ENCODE measurements around the gene ERC2. TPM values are rescaled to one million over a fixed set of nuclear protein-coding genes. Genes with fewer than 3 reads are reported as not detected.

The ERC2 gene
- total RNA-seq, 1 donor from 2014 or later = 0.99 TPM

- TF ChIP-seq CTCF (IDR thresholded peaks at IDR 0.05; ENCODE audit: borderline replicate concordance) = no peak
- Histone ChIP-seq H3K4me3 (no peak overlapping the region), H3K9me3 (replicated peaks) (no peaks in the 10 kb centered on the region), H3K27ac (replicated peaks) (no peak overlapping the region), H3K27me3 (ENCODE audit: low read depth) (peaks cover 41% of the 10 kb centered on the region), H3K36me3 (no peaks in the 10 kb centered on the region), H3K4me1 (no peaks in the 10 kb centered on the region)
- no peak for DNase-seq
- intact Hi-C loops (cut with micrococcal nuclease) = no loop called here
Observed at GRCh38 chr3:56051052-56051451, 417.2 kb downstream of the ERC2 start.

GRCh38 chr3:56048946-56049345 lies 419.3 kb downstream of the ERC2 start:
- no peaks in the 10 kb centered on the region for H3K36me3 ChIP-seq
- no peaks in the 10 kb centered on the region for H3K9me3 ChIP-seq (replicated peaks)
- H3K27me3 ChIP-seq (ENCODE audit: low read depth) = peaks cover 56% of the 10 kb centered on the region
- H3K4me1 ChIP-seq = no peaks in the 10 kb centered on the region
- no peak overlapping the region for H3K27ac ChIP-seq (replicated peaks)
- DNase-seq = no peak
- intact Hi-C loops (cut with micrococcal nuclease) = no loop called here
- H3K4me3 ChIP-seq = no peak overlapping the region
- no peak for TF ChIP-seq CTCF (IDR thresholded peaks at IDR 0.05; ENCODE audit: borderline replicate concordance)

- Histone ChIP-seq H3K27ac (replicated peaks) (no peak overlapping the region), H3K36me3 (no peaks in the 10 kb centered on the region), H3K4me3 (no peak overlapping the region), H3K9me3 (replicated peaks) (no peaks in the 10 kb centered on the region), H3K4me1 (no peaks in the 10 kb centered on the region), H3K27me3 (ENCODE audit: low read depth) (peaks cover 62% of the 10 kb centered on the region)
- intact Hi-C loops (cut with micrococcal nuclease) = no loop called here
- DNase-seq = no peak
- TF ChIP-seq CTCF (IDR thresholded peaks at IDR 0.05; ENCODE audit: borderline replicate concordance) = no peak
Observed at GRCh38 chr3:56048331-56048730, 419.9 kb downstream of the ERC2 start.

- peaks cover 29% of the 10 kb centered on the region for H3K9me3 ChIP-seq (replicated peaks)
- peak; percentile 70 for TF ChIP-seq CTCF (IDR thresholded peaks at IDR 0.05; ENCODE audit: borderline replicate concordance)
- no peak overlapping the region for H3K4me3 ChIP-seq
- intact Hi-C loops (cut with micrococcal nuclease) = no loop called here
- H3K36me3 ChIP-seq = no peaks in the 10 kb centered on the region
- no peak overlapping the region for H3K27ac ChIP-seq (replicated peaks)
- H3K27me3 ChIP-seq (ENCODE audit: low read depth) = peaks cover 42% of the 10 kb centered on the region
- DNase-seq = no peak
- H3K4me1 ChIP-seq = no peaks in the 10 kb centered on the region
Observed at GRCh38 chr3:56042326-56042951, 425.8 kb downstream of the ERC2 start.

- H3K4me3 ChIP-seq = no peak overlapping the region
- peaks cover 73% of the 10 kb centered on the region for H3K27me3 ChIP-seq (ENCODE audit: low read depth)
- H3K36me3 ChIP-seq = no peaks in the 10 kb centered on the region
- H3K4me1 ChIP-seq = no peaks in the 10 kb centered on the region
- intact Hi-C loops (cut with micrococcal nuclease) = no loop called here
- H3K9me3 ChIP-seq (replicated peaks) = no peaks in the 10 kb centered on the region
- TF ChIP-seq CTCF (IDR thresholded peaks at IDR 0.05; ENCODE audit: borderline replicate concordance) = no peak
- no peak for DNase-seq
- H3K27ac ChIP-seq (replicated peaks) = no peak overlapping the region
Observed at GRCh38 chr3:56025326-56025725, 442.9 kb downstream of the ERC2 start.
